Activated CD4-positive, alpha-beta T cell treated with anti-CD3 and anti-CD28 coated beads, Interleukin-2, Interleukin-4, amounts not matched to agents 100 ng/mL and 50 ng/mL, durations not matched to agents 16 hours and 8 hours (primary cell): Measurements from ENCODE around the gene HSPH1.
"Not testable (repeated sequence)": the region's sequence is repeated elsewhere in the genome, so short reads cannot be mapped to it uniquely, and the experiment has no call there.

Source experiments
- DNase-seq: peaks from one replicate; pipeline ENCODE4 v3.0.0-alpha.2; 2020; ENCODE audit warnings: low spot score

HSPH1 gene

GRCh38 chr13:31131470-31131961, 30.2 kb downstream of the HSPH1 start:
- no peak for DNase-seq

GRCh38 chr13:31129419-31129818, 32.3 kb downstream of the HSPH1 start:
- no peak for DNase-seq

DNA sequence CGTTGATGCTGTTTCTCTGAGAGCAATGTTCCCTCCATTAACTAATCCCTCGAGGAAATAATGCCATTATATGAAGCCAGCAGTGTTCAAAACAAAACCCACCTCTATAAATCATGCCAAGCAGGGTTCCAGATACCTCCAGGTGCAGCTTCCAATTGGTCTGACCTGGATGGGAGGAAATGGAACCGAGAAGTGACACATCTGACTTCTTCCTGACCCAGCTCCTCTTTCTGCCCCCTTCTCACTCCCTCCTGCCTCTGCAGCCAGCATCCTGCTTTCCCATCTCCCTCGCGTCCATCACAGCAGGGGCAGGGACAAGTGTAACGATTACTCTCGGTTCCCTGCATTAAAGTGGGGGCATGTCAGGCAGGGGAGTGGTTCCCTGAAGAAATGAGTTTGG, 37.5 kb downstream of the HSPH1 start:
- no peak for DNase-seq

- DNase-seq = no peak
These were observed 39.0 kb downstream of the HSPH1 start for GRCh38 chr13:31122544-31123260.

DNA sequence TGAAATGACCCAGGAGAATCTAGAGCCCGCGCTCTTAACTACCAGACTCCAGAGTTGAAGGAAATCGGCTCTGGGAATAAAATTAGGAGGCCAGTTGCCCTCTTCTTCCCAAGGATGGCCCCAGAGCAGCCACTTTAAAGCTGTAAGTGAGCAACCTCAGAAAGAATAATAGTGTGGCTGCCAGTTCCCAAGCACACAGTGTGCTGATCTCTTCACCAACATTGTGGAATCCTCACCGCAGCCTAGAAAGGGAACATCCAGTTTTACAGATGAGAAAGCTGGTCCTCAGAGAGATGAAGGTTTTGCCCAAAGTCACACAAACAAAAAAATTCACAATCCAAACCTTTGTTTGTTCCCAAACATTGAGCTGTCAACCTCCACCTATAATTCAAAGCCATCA, 39.6 kb downstream of the HSPH1 start:
- DNase-seq = no peak

DNA sequence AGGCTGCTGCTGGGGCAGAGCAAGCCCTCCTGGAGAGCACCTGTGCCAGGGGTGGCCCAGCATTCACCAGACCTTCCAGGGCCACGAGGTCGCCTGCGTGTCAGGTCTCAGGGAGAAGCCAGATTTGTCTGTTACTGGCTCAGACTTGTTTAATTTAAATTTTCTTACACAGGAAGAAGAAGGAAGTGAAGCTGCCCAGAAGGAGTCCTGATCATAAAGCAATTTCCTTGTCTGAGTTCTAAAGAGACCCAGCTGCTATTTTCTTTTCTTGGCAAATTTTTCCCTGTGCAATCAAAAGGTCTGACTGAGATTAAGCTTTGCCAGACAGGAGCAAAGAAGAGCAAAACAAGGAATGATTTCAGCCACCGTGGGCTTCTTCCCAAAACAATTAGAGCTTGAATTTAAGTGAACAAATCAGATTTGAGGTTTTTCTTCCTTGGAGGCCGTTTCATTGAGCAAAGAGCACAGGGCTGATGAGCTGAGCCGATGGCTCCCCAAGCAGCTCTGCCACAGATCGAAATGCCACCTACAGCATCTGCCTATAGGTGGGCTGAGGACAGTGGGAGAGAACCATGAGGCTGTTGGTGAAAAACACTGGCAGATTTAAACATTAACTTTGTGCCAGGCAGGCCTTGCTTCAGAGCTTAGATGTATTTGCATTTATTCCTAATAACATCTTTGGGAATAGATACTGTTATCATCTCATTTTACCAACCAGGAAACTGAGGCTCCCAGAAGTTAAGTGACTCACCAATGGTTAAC, 40.1 kb downstream of the HSPH1 start:
- no peak for DNase-seq

DNA sequence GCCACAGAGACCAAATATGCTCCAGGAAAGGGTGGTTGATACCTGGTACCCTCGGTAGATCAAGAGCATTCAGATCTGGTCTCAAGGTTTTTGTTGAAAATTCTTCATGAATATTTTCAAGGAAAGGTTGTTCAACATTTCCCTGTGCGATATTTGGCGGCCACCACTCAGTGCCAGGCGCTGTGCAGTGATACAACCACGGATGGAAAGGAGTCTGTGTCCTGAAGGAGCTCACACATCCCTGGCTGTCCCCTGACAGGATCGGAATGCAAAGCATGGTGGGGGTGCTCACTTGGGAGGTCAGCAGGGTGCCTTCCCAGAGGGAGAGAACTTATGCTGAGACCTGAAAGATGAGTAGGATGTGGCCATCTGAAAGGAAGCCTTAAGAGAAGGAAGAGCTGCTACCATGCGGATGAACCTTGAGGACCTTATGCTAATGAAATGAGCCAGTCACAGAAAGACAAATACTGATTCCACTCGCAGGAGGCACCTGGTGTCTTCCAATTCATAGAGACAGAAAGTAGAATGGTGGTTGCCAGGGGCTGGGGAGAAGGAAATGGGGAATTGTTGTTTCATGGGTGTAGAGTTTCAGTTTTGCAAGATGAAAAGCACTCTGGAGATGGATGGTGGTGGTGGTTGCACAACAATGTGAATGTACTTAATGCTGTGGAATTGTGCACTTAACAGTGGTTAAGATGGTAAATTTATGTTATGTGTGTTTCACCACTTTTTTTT, 41.6 kb downstream of the HSPH1 start:
- no peak for DNase-seq

- DNase-seq = no peak
These were observed 42.2 kb downstream of the HSPH1 start for GRCh38 chr13:31119526-31119925.

DNA sequence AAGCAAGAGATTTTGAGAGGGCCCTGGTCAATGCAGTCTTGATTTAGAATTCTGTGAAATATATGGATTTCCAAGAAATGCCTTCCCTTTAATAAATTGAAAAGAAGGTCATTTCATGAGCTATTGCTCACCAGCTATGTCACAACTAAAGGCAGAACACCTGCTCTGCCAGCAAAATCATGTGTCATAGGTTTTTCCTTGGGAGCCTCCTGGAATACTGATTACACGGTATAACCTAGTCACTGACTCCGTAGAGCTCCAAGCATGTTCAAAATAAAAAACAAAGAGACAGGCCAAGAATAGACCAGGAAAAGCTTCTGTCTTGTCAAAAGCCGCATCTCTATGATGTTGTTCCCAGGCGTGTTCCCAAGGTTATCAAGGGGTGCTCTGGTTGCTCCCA, 45.5 kb downstream of the HSPH1 start:
- no peak for DNase-seq

DNA sequence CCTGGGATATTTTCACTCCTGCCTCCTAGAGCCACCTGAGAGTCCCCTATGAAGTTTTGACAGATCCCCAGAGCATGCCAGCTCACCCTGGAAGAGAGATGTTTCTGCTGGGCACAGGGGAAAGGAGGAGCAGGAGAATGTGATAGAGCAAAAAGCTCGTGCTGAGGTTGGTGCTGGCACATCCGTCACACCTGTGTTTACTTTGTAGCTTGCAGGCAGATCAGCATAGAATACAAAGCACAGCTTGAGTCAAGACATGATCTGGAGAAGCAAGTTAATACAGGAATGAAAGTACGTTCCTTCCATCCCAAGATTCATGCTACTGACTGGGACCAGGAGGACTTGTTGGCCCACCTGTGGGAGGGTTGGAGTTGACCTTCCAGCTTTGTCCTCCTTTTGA, 46.1 kb downstream of the HSPH1 start:
- no peak for DNase-seq

GRCh38 chr13:31114641-31115040, 47.1 kb downstream of the HSPH1 start:
- DNase-seq = no peak

DNA sequence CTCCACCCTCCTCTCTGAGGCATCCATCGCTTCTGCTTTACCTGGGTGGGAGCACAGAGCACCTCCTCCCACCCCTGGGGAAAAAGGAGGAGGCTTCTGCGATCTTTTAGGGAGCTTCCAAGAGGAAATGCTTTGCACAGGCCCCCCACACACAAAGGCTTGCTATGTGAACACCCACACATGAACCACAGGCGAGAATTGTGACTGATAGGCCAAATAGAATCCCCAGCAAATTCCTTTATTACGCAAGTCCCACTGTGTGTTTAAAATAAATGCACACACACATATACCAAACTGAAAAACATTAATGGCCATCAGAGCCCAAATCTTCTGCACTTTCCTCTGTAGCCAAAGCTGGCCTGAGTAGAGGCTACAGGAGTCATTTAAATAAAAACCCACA, 50.6 kb downstream of the HSPH1 start:
- no peak for DNase-seq

- no peak for DNase-seq
These were observed 51.1 kb downstream of the HSPH1 start for GRCh38 chr13:31110617-31111016.

GRCh38 chr13:31110169-31110568, 51.5 kb downstream of the HSPH1 start:
- DNase-seq = no peak

DNA sequence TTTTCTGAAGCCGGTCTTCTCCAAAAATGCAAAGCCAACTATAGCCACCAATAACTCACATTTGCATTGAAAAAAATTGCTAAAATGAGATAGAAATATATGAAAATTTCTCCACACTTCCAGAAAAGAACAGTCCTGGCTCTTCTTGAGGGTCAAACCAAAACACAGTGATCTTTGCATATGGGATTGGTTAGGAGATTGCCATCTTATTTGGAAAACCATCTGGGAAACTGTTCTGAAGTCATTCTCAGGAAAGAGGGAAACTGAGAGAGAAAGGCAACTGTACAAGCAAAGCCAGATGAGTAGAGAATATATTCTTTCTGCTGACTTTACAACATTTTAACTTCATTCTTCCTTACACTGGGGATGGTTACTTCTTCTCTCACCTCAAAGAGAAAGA, 54.6 kb downstream of the HSPH1 start:
- no peak for DNase-seq

GRCh38 chr13:31105856-31106255, 55.8 kb downstream of the HSPH1 start:
- no peak for DNase-seq

- no peak for DNase-seq
These were observed 56.5 kb downstream of the HSPH1 start for GRCh38 chr13:31105020-31105795.

GRCh38 chr13:31102905-31103304, 58.8 kb downstream of the HSPH1 start:
- no peak for DNase-seq

- no peak for DNase-seq
These were observed 60.1 kb downstream of the HSPH1 start for GRCh38 chr13:31101472-31102170.

- DNase-seq = no peak
These were observed 61.0 kb downstream of the HSPH1 start for GRCh38 chr13:31100721-31101120.

GRCh38 chr13:31097911-31098434, 63.7 kb downstream of the HSPH1 start:
- DNase-seq = not testable (repeated sequence)
